RWPE2 (cell line): ENCODE data around the gene SOX18.

Source experiments
- ATAC-seq: fragments of 200-7000 bp; cut with Tn5 transposase; 3 replicates; pipeline ENCODE4 v1.9.1; 2021; ENCODE audit warnings: low read depth
- DNase-seq: peaks from one replicate; pipeline ENCODE4 v3.0.0-alpha.2; 2020; ENCODE audit warnings: low spot score
- H3K27ac ChIP-seq: fragments of 450-650 bp; 2 replicates; pipeline ENCODE4 v1.5.1; 2017; ENCODE audit warnings: mild to moderate bottlenecking; ENCODE audit not compliant: poor library complexity, severe bottlenecking
- H3K27me3 ChIP-seq: fragments of 250-450 bp; sonication (Bioruptor Pico); 2 replicates; pipeline ENCODE4 v1.5.1; 2021; ENCODE audit warnings: mild to moderate bottlenecking, moderate library complexity; ENCODE audit not compliant: insufficient read depth, poor library complexity, severe bottlenecking
- H3K36me3 ChIP-seq: fragments of 250-450 bp; sonication (Bioruptor Pico); 2 replicates; pipeline ENCODE4 v1.5.1; 2020; ENCODE audit warnings: low read depth, mild to moderate bottlenecking, moderate library complexity
- H3K4me1 ChIP-seq: fragments of 250-450 bp; sonication (Bioruptor Pico); 2 replicates; pipeline ENCODE4 v1.5.1; 2021; ENCODE audit warnings: mild to moderate bottlenecking, moderate library complexity; ENCODE audit not compliant: insufficient read depth, poor library complexity, severe bottlenecking
- H3K4me3 ChIP-seq: fragments of 250-450 bp; sonication (Bioruptor Pico); 2 replicates; pipeline ENCODE4 v1.5.1; 2021; ENCODE audit warnings: mild to moderate bottlenecking, moderate library complexity; ENCODE audit not compliant: severe bottlenecking
- H3K9me3 ChIP-seq: fragments of 250-450 bp; sonication (Bioruptor Pico); 2 replicates; pipeline ENCODE4 v1.5.1; 2021; ENCODE audit warnings: mild to moderate bottlenecking, moderate library complexity; ENCODE audit not compliant: severe bottlenecking
- CTCF ChIP-seq: fragments of 450-650 bp; IDR thresholded peaks from one replicate; pipeline ENCODE4 v1.5.1; 2017; ENCODE audit warnings: mild to moderate bottlenecking, moderate library complexity; ENCODE audit not compliant: poor library complexity, severe bottlenecking

The SOX18 gene

GRCh38 chr20:64080013-64080812, 30.8 kb upstream of the SOX18 start, which contains the start of gene OPRL1:
TSS of gene OPRL1 (plus strand) at chr20:64080082. CDS start at chr20:64092721, 12,639 bp downstream.
- no peak for TF ChIP-seq CTCF
- Histone ChIP-seq H3K36me3 (no peaks in the 10 kb centered on the region), H3K4me3 (peak within 1 kb of the TSS; percentile 85), H3K4me1 (peaks cover 10% of the 10 kb centered on the region), H3K9me3 (no peaks in the 10 kb centered on the region), H3K27me3 (peaks cover 19% of the 10 kb centered on the region), H3K27ac (peak within 1 kb of the TSS; percentile 38)
- ATAC-seq (peak; percentile 6), DNase-seq (no peak)

DNA sequence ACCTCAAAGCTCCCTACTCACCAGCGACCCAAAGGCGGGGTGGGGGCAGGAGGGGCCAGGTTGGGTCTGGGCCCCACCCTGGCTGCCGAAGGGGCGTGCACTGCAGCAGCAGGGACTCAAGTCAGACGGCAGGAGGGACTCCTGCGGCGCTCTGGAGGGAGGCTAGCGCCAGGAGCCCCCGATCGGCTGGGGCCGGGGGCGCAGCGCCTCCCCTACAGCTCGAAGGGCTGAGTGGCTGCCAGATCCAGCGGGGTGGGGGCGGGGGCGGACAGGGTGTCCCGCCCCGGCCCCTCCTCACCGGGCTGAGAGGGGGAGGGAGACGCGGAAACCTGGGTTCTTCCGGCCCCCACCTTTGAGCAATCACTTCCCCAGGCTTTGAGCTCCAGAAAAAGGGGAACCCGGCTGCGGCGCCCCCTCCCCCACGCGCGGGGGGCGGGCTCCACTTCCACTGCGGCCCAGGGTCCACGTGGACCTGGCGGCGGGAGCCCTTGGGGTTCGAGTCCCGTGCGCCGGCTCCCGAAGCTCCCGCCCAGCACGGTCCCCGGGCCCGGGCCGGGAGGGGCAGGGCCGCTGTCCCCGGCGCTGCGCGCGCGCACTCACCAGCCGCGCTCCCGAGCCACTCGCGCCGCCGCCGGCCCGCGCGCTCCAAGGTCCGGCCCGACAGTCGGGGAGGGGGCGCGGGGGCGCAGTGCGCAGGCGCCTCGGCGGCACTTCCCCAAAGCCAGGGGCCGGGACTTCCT, 30.0 kb upstream of the SOX18 start, which contains the start of gene RGS19:
Gene RGS19, minus strand, starts transcription at position 246 of the 740 bp plus-strand sequence. CDS start 2,632 bp downstream, outside the sequence.
- H3K36me3 ChIP-seq: no peaks in the 10 kb centered on the region
- H3K9me3 ChIP-seq: no peaks in the 10 kb centered on the region
- peak within 1 kb of the TSS; percentile 85 for H3K4me3 ChIP-seq
- DNase-seq (no peak), ATAC-seq (peak; percentile 47)
- H3K27me3 ChIP-seq: peaks cover 11% of the 10 kb centered on the region
- H3K4me1 ChIP-seq: peaks cover 10% of the 10 kb centered on the region
- TF ChIP-seq CTCF: peak; percentile 6
- peak within 1 kb of the TSS; percentile 38 for H3K27ac ChIP-seq

DNA sequence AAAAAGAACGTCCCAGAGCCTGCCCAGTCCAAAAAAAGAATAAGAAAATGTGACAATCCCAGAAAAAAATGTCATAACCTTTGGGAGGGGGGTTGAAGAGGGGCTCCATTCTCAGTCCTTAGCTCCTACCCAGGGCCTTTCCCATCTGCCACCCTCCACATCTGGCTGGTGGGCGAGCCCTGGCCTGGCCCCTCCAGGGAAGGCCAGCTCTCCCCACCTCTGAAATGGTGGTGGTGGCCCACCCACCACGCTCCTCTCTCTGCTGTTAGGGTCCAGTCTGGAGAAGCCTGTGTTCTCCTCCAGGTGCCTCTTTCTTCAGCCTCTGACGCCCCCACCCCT, 29.5 kb upstream of the SOX18 start:
- DNase-seq (no peak), ATAC-seq (no peak)
- no peaks in the 10 kb centered on the region for H3K9me3 ChIP-seq
- peak overlapping the region; percentile 38 for H3K27ac ChIP-seq
- no peaks in the 10 kb centered on the region for H3K36me3 ChIP-seq
- peaks cover 10% of the 10 kb centered on the region for H3K4me1 ChIP-seq
- TF ChIP-seq CTCF: no peak
- peak overlapping the region; percentile 85 for H3K4me3 ChIP-seq
- H3K27me3 ChIP-seq: peaks cover 6% of the 10 kb centered on the region

DNA sequence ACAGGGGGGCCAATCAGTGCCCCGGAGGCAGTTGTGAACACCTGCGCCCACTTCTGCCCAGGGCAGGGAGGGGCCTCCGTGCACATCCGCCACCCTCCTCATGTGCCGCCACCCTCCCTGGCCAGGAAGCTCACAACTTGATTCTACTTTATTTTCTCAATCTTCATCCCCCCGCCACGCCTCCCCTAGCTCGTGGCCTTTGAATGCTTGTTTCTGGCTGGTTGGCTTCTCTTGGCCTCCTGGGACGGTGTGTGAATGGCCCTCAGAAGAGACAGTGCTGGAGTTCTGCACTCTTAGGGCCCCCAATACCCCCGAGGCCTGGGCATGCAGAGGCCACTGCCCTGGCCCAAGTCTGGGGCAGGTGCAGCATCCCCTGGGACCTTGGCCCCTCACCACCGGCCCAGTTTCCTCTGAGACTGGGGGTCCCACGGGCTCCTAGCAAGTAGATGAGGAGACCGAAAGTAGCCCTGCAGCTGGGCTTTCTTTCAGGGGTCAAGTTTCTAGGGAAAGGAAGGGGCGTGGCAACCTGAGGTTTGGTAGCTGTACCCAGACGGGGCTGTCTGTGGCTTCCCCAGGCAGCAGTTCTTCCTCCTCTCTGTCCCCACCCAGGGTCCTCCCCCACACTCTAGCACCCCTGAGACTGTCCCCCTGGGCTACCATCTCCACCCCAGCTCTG, 28.6 kb upstream of the SOX18 start:
- H3K4me3 ChIP-seq: peak overlapping the region; percentile 85

More for the DNA sequence above, 28.6 kb upstream of the SOX18 start:
- H3K36me3 ChIP-seq: no peaks in the 10 kb centered on the region
- no peaks in the 10 kb centered on the region for H3K9me3 ChIP-seq
- TF ChIP-seq CTCF: no peak
- no peak for ATAC-seq
- no peak overlapping the region for H3K27ac ChIP-seq
- no peak for DNase-seq
- H3K4me1 ChIP-seq: peaks cover 10% of the 10 kb centered on the region
- H3K27me3 ChIP-seq: peaks cover under 1% of the 10 kb centered on the region
